H1 (cell line): ENCODE measurements around the gene LAX1. TPM values are rescaled to one million over a fixed set of nuclear protein-coding genes. Genes with fewer than 3 reads are reported as not detected.

Experiments used
- CTCF ChIA-PET: fragments of 300-600 bp; sonication (Branson Sonifier 250); formaldehyde crosslinking; loops from one replicate; lab custom pipeline; 2021; ENCODE audit not compliant: partially characterized antibody; lab: Charles Lee
- POLR2A ChIA-PET: fragments of 300-600 bp; sonication (Branson Sonifier 250); formaldehyde crosslinking; loops from one replicate; lab custom pipeline; 2021; ENCODE audit warnings: inconsistent platforms; ENCODE audit not compliant: partially characterized antibody; lab: Charles Lee
- DNase-seq, 2 experiments: peaks; one replicate each; pipeline versions ENCODE4 v3.0.0 to v3.0.0-alpha.2; 2010 to 2022; ENCODE audit warnings: low spot score in 2 of 2, low read depth in 1 of 2, mixed read lengths in 1 of 2
- FAIRE-seq: peaks from 2 replicates; lab custom pipeline; 2011; peaks lifted over from hg19 to GRCh38; lab: Jason Lieb, UNC
- H2AFZ ChIP-seq: 2 replicates; pipeline ENCODE4 v1.8.1; 2012; ENCODE audit warnings: low read length, inconsistent platforms
- H2AK5ac ChIP-seq: 2 replicates; pipeline ENCODE4 v1.6.1; 2013; ENCODE audit warnings: low read depth, low read length
- H2BK120ac ChIP-seq: replicated peaks from 2 replicates; pipeline ENCODE3; 2013; ENCODE audit warnings: low read depth, low read length, inconsistent platforms
- H2BK12ac ChIP-seq: 2 replicates; pipeline ENCODE4 v1.6.1; 2013; ENCODE audit warnings: low read depth, low read length
- H2BK15ac ChIP-seq: 2 replicates; pipeline ENCODE4 v1.6.1; 2013; ENCODE audit warnings: low read length
- H2BK20ac ChIP-seq: 2 replicates; pipeline ENCODE4 v1.6.1; 2013; ENCODE audit warnings: low read length
- H2BK5ac ChIP-seq: 2 replicates; pipeline ENCODE4 v1.6.1; 2013; ENCODE audit warnings: low read depth, low read length
- H3K14ac ChIP-seq: 2 replicates; pipeline ENCODE4 v1.6.1; 2013; ENCODE audit warnings: inconsistent platforms; ENCODE audit not compliant: insufficient read length
- H3K18ac ChIP-seq: 2 replicates; pipeline ENCODE4 v1.6.1; 2013; ENCODE audit warnings: low read length; ENCODE audit errors: extremely low read depth
- H3K23ac ChIP-seq: 2 replicates; pipeline ENCODE4 v1.6.1; 2013; ENCODE audit warnings: inconsistent platforms; ENCODE audit not compliant: insufficient read length
- H3K23me2 ChIP-seq: 2 replicates; pipeline ENCODE4 v1.6.1; 2013; ENCODE audit warnings: low read depth, low read length
- H3K27ac ChIP-seq: 2 replicates; pipeline ENCODE4 v1.6.1; 2011; ENCODE audit warnings: low read depth, low read length, inconsistent platforms
- H3K27me3 ChIP-seq, 4 experiments: replicated peaks in 1 of 4; 1 replicate in 1 of 4; 2 replicates in 3 of 4; pipeline versions ENCODE4 v1.6.1 to v1.8.1; 2011 to 2013; ENCODE audit warnings: low read length in 3 of 4, mild to moderate bottlenecking in 3 of 4, inconsistent platforms in 2 of 4, mixed read lengths in 2 of 4, moderate library complexity in 1 of 4; ENCODE audit not compliant: control insufficient read depth in 3 of 4, insufficient read depth in 3 of 4; ENCODE audit errors: extremely low read depth in 1 of 4
- H3K36me3 ChIP-seq, 4 experiments: 2 replicates each; pipeline versions ENCODE4 v1.6.1 to v1.8.1; 2011 to 2013; ENCODE audit warnings: mild to moderate bottlenecking in 4 of 4, low read length in 3 of 4, moderate library complexity in 2 of 4, control low read depth in 1 of 4, inconsistent platforms in 1 of 4; ENCODE audit not compliant: insufficient read depth in 4 of 4, control insufficient read depth in 2 of 4
- H3K4ac ChIP-seq: replicated peaks from 2 replicates; pipeline ENCODE3; 2013; ENCODE audit warnings: low read length, low read depth, mixed read lengths, inconsistent platforms; ENCODE audit not compliant: insufficient read length
- H3K4me1 ChIP-seq, 4 experiments: replicated peaks in 1 of 4; 1 replicate in 1 of 4; 2 replicates in 3 of 4; pipeline versions ENCODE4 v1.6.1 to v1.8.1; 2011 to 2013; ENCODE audit warnings: low read length in 3 of 4, inconsistent platforms in 2 of 4, mixed read lengths in 1 of 4; ENCODE audit not compliant: insufficient read depth in 4 of 4, control insufficient read depth in 3 of 4
- H3K4me2 ChIP-seq, 2 experiments: 2 replicates each; pipeline versions ENCODE4 v1.6.1 to v1.8.1; 2011 to 2013; ENCODE audit warnings: low read depth in 2 of 2, low read length in 2 of 2, control low read depth in 1 of 2, inconsistent platforms in 1 of 2, mild to moderate bottlenecking in 1 of 2; ENCODE audit not compliant: insufficient read depth in 1 of 2
- H3K4me3 ChIP-seq, 4 experiments: fragments of 200-600, 300-600 bp in 1 of 4; sonication (generic), shearing (Covaris generic), sonication (Bioruptor Twin) in 1 of 4; 2 replicates each; pipeline versions ENCODE4 v1.5.1 to v1.8.1; 2011 to 2016; ENCODE audit warnings: low read length in 4 of 4, low read depth in 3 of 4, control low read depth in 2 of 4, inconsistent platforms in 2 of 4, mild to moderate bottlenecking in 2 of 4, mixed read lengths in 1 of 4, moderate library complexity in 1 of 4; ENCODE audit not compliant: insufficient read depth in 2 of 4; ENCODE audit errors: extremely low read depth in 1 of 4
- H3K56ac ChIP-seq: replicated peaks from 2 replicates; pipeline ENCODE3; 2013; ENCODE audit warnings: low read depth, mild to moderate bottlenecking, mixed read lengths, low read length, inconsistent platforms; ENCODE audit not compliant: insufficient read length
- H3K79me1 ChIP-seq: 2 replicates; pipeline ENCODE4 v1.6.1; 2013; ENCODE audit warnings: low read depth, low read length, control low read depth
- H3K79me2 ChIP-seq, 2 experiments: 2 replicates each; pipeline versions ENCODE4 v1.6.1 to v1.8.1; 2012 to 2013; ENCODE audit warnings: low read length in 2 of 2, mild to moderate bottlenecking in 2 of 2, inconsistent platforms in 1 of 2; ENCODE audit not compliant: insufficient read depth in 2 of 2, control insufficient read depth in 1 of 2
- H3K9ac ChIP-seq, 4 experiments: replicated peaks in 1 of 4; 1 replicate in 1 of 4; 2 replicates in 3 of 4; pipeline versions ENCODE4 v1.6.1 to v1.8.1; 2011 to 2013; ENCODE audit warnings: low read depth in 3 of 4, low read length in 3 of 4, control low read depth in 2 of 4, mild to moderate bottlenecking in 2 of 4, moderate library complexity in 2 of 4, inconsistent platforms in 1 of 4; ENCODE audit errors: extremely low read depth in 1 of 4
- H3K9me3 ChIP-seq, 2 experiments: 2 replicates each; pipeline versions ENCODE4 v1.6.1 to v1.8.1; 2012 to 2013; ENCODE audit warnings: mild to moderate bottlenecking in 2 of 2, moderate library complexity in 2 of 2, control low read depth in 1 of 2, inconsistent platforms in 1 of 2, low read depth in 1 of 2, low read length in 1 of 2, mixed read lengths in 1 of 2; ENCODE audit not compliant: insufficient read depth in 2 of 2
- H4K20me1 ChIP-seq, 2 experiments: replicated peaks in 1 of 2; 2 replicates each; pipeline versions ENCODE3 to v1.8.1; 2011 to 2013; ENCODE audit warnings: inconsistent platforms in 2 of 2, low read length in 2 of 2, mild to moderate bottlenecking in 1 of 2; ENCODE audit not compliant: insufficient read depth in 2 of 2, control insufficient read depth in 1 of 2
- H4K5ac ChIP-seq: 2 replicates; pipeline ENCODE4 v1.6.1; 2013; ENCODE audit warnings: low read length, low read depth, mixed read lengths, inconsistent platforms; ENCODE audit not compliant: insufficient read length
- H4K8ac ChIP-seq: 2 replicates; pipeline ENCODE4 v1.8.0; 2013; ENCODE audit warnings: mild to moderate bottlenecking, moderate library complexity, low read length, inconsistent platforms; ENCODE audit not compliant: insufficient read depth; ENCODE audit errors: extremely low read depth
- H4K91ac ChIP-seq: replicated peaks from 2 replicates; pipeline ENCODE3; 2013; ENCODE audit warnings: low read length, mixed read lengths, inconsistent platforms; ENCODE audit not compliant: insufficient read length
- EGR1 ChIP-seq: IDR thresholded peaks from 2 replicates; pipeline ENCODE4 v1.6.1; 2011; ENCODE audit warnings: low read depth, low read length, borderline replicate concordance
- EP300 ChIP-seq, 2 experiments: IDR thresholded peaks; 1 replicate in 1 of 2; 2 replicates in 1 of 2; pipeline ENCODE4 v1.6.1; 2011 to 2012; ENCODE audit warnings: low read depth in 2 of 2, low read length in 2 of 2, mild to moderate bottlenecking in 2 of 2, borderline replicate concordance in 1 of 2, inconsistent platforms in 1 of 2, moderate library complexity in 1 of 2
- POLR2AphosphoS5 ChIP-seq: IDR thresholded peaks from 2 replicates; pipeline ENCODE4 v1.6.1; 2011; ENCODE audit warnings: low read depth, low read length
- TAF1 ChIP-seq: IDR thresholded peaks from 2 replicates; pipeline ENCODE4 v1.6.1; 2011; ENCODE audit warnings: mild to moderate bottlenecking, low read depth, low read length
- WGBS, 2 experiments: shearing (Covaris generic) in 1 of 2; methylation state at CpG; one replicate each; pipeline versions ENCODE4 v1.1.6 to v1.1.7; 2013 to 2015; ENCODE audit warnings: low lambda C conversion rate in 2 of 2, mixed read lengths in 2 of 2, inconsistent platforms in 1 of 2, low coverage in 1 of 2, missing lambda C conversion rate in 1 of 2; ENCODE audit not compliant: insufficient replicate concordance in 2 of 2, insufficient coverage in 1 of 2, insufficient read length in 1 of 2; ENCODE audit errors: extremely low coverage in 1 of 2, missing lambda C conversion rate in 1 of 2; 5-methylcytosine and 5-hydroxymethylcytosine counted together
- polyA plus RNA-seq, 7 experiments: library from polyadenylated mRNA; depleted of rRNA in 3 of 7; stranded (reverse) in 5 of 7; unstranded in 2 of 7; fragments of >200 nt in 5 of 7; fragments of 200-250 nt in 2 of 7; gene quantifications; 1 replicate in 5 of 7; 2 replicates in 1 of 7; 4 replicates in 1 of 7; pipeline versions ENCODE4 v1.2.1 to v1.2.3, GENCODE V29; 2011 to 2013; ENCODE audit warnings: missing spikeins in 2 of 7, mixed read lengths in 2 of 7
- total RNA-seq: library from RNA; stranded (reverse); fragmentation: NEBNext Ultra II Directional; extraction: Animal tissue kit (Norgen Biotek cat#: 25700); gene quantifications from 2 replicates; pipeline ENCODE4 v1.2.1, GENCODE V29; 2021
- TF ChIP-seq, protein P1 (sequence below): IDR thresholded peaks from 2 replicates; pipeline ENCODE4 v1.6.1; 2011; ENCODE audit warnings: low read depth, mild to moderate bottlenecking, low read length; ENCODE audit not compliant: insufficient read depth

LAX1 gene
- total and polyA plus RNA-seq, 2 of the 8 experiments (the other 6 are each of a cell fraction or from before 2014, with no cell fraction given): 0.11 TPM; not detected in 1

DNA sequence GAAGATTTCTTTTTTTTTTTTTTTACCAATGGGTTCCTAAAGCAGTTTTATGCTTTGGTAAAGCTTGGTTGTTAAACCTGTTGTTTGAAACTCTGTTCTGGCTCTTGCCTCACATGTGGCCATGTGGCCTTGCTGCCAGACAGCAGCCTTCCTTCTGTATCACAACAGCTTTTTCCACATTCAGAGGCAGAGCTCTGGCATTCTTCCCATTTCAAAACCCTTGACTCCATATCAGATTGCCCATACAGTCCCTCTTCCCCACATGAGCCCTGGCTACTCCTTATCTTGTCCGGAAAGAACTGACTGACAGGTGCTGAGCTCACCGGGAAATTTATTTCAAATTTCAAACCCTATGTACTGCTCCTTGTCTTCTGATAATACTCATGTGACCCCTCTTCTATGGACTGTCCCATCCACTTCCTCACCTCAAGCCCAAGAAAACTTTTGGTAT lies 38.5 kb upstream of the LAX1 start:
- DNase-seq (no peak), FAIRE-seq (no peak)
- H3K14ac ChIP-seq: no peak overlapping the region
- ChIA-PET CTCF (interaction anchor here (0.6 to 1.2 kb wide), 3 partner anchors 24 to 755 kb away, joined by 3 to 4 read pairs (median 4); no protein-coding TSS in a partner anchor), POLR2A (interaction anchor here (1.0 to 1.3 kb wide), 2 partner anchors 15 to 111 kb away, joined by 3 to 4 read pairs; no protein-coding TSS in a partner anchor)
- H2BK20ac ChIP-seq: no peak overlapping the region
- H3K9me3 ChIP-seq: no peaks in the 10 kb centered on the region
- 80% methylated on average over 2 of the region's 2 CpGs; no CpG with 5 or more reads in 1 of the 2 experiments for WGBS, 2 experiments
- H3K79me1 ChIP-seq: no peaks in the 10 kb centered on the region
- no peak overlapping the region for H2BK120ac ChIP-seq
- H4K5ac ChIP-seq: no peak overlapping the region
- H3K4ac ChIP-seq: no peak overlapping the region
- H3K27me3 ChIP-seq: no peaks in the 10 kb centered on the region
- no peak overlapping the region for H2BK5ac ChIP-seq
- H3K79me2 ChIP-seq: no peaks in the 10 kb centered on the region
- no peak overlapping the region for H3K27ac ChIP-seq
- no peaks in the 10 kb centered on the region for H4K20me1 ChIP-seq
- H2BK12ac ChIP-seq: no peak overlapping the region
- no peak overlapping the region for H3K23ac ChIP-seq
- no peak overlapping the region for H3K4me2 ChIP-seq
- TF ChIP-seq POLR2AphosphoS5 (no peak), TAF1 (no peak), EP300 (IDR thresholded peaks at IDR 0.05; ENCODE audit: borderline replicate concordance in 1 of 2, low read depth in 2 of 2, low read length in 2 of 2) (no peak), EGR1 (no peak)
- TF ChIP-seq, protein P1, sequence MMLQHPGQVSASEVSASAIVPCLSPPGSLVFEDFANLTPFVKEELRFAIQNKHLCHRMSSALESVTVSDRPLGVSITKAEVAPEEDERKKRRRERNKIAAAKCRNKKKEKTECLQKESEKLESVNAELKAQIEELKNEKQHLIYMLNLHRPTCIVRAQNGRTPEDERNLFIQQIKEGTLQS: no peak
- peaks cover 0 to 11% (median 2%) of the 10 kb centered on the region in 4 experiments; a peak in 5 of 8 replicates for H3K36me3 ChIP-seq
- no peak overlapping the region for H4K91ac ChIP-seq
- H3K23me2 ChIP-seq: no peaks in the 10 kb centered on the region
- H4K8ac ChIP-seq: no peak overlapping the region
- H3K4me3 ChIP-seq: no peak overlapping the region
- H3K18ac ChIP-seq: no peak overlapping the region
- no peak overlapping the region for H2AFZ ChIP-seq
- H3K4me1 ChIP-seq: no peaks in the 10 kb centered on the region
- no peak overlapping the region for H2AK5ac ChIP-seq
- H3K9ac ChIP-seq: no peak overlapping the region
- H2BK15ac ChIP-seq: no peak overlapping the region
- H3K56ac ChIP-seq: no peak overlapping the region
